Uterus (tissue), 4 donors: ENCODE data around the gene STXBP5. TPM values are rescaled to one million over a fixed set of nuclear protein-coding genes. Genes with fewer than 3 reads are reported as not detected.

Source experiments
- DNase-seq, 2 donors: peaks; one replicate each; pipeline ENCODE4 v3.0.0-alpha.2; 2019 to 2020
- H3K27ac ChIP-seq, 2 donors: fragments of 200-600 bp; sonication (generic); 1 replicate in 1 of 2; 2 replicates in 1 of 2; pipeline ENCODE4 v1.5.1; 2016 to 2018
- H3K27me3 ChIP-seq, 2 donors: fragments of 200-600 bp; sonication (generic); one replicate each; pipeline ENCODE4 v1.5.1; 2018 to 2019; ENCODE audit warnings: control low read depth in 1 of 2
- H3K36me3 ChIP-seq, 2 donors: fragments of 200-600 bp; sonication (generic); one replicate each; pipeline ENCODE4 v1.5.1; 2019; ENCODE audit warnings: control low read depth in 1 of 2
- H3K4me1 ChIP-seq, 2 donors: fragments of 200-600 bp; sonication (generic); one replicate each; pipeline ENCODE4 v1.5.1; 2018 to 2019; ENCODE audit warnings: control low read depth in 1 of 2
- H3K4me3 ChIP-seq, 2 donors: fragments of 200-600 bp; sonication (generic); 1 replicate in 1 of 2; 2 replicates in 1 of 2; pipeline ENCODE4 v1.5.1; 2018 to 2019; ENCODE audit warnings: mild to moderate bottlenecking in 1 of 2
- H3K9me3 ChIP-seq, 2 donors: fragments of 200-600 bp; sonication (generic); one replicate each; pipeline ENCODE4 v1.5.1; 2019; ENCODE audit warnings: control low read depth in 1 of 2
- CTCF ChIP-seq, 4 experiments: fragments of 200-600 bp in 2 of 4; fragments of 450-650 bp in 2 of 4; sonication (generic) in 2 of 4; IDR thresholded peaks; one replicate each; pipeline ENCODE4 v1.5.1; 2016 to 2019; ENCODE audit warnings: antibody characterized with exemption in 4 of 4, mild to moderate bottlenecking in 2 of 4, moderate library complexity in 1 of 4
- POLR2A ChIP-seq, 2 donors: fragments of 450-650 bp; IDR thresholded peaks; one replicate each; pipeline ENCODE4 v1.6.1; 2016; ENCODE audit warnings: antibody characterized with exemption in 2 of 2, mild to moderate bottlenecking in 1 of 2, moderate library complexity in 1 of 2
- intact Hi-C: fragments of 100-400 bp; cut with DNase I; formaldehyde crosslinking; loops from one replicate; pipeline ENCODE4 v1.15.1; 2023; ENCODE audit warnings: low total_unique reads
- total RNA-seq, 4 donors: library from RNA; depleted of rRNA in 3 of 4; stranded (reverse); fragments of >200 nt in 3 of 4; gene quantifications; one replicate each; pipeline versions ENCODE4 v1.1.0 to v1.2.4, GENCODE V29; 2014 to 2023
- donor health status: DM: yes; HTN: yes; CAD: no.

Gene STXBP5
- total RNA-seq, 4 donors from 2014 or later, result 28.9 to 80.2 (median 36.9) TPM

- no peaks in the 10 kb centered on the region for H3K9me3 ChIP-seq
- no peak for DNase-seq
- no peak for TF ChIP-seq POLR2A (IDR thresholded peaks at IDR 0.05)
- TF ChIP-seq CTCF (IDR thresholded peaks at IDR 0.05), result no peak
- intact Hi-C loops, result no loop called here
- no peak overlapping the region for H3K4me3 ChIP-seq
- H3K27me3 ChIP-seq, result no peaks in the 10 kb centered on the region
- no peak overlapping the region for H3K27ac ChIP-seq
- no peaks in the 10 kb centered on the region for H3K4me1 ChIP-seq
- H3K36me3 ChIP-seq, result no peaks in the 10 kb centered on the region
Observed at GRCh38 chr6:147406783-147407182, 202.6 kb downstream of the STXBP5 start.

GRCh38 chr6:147407571-147407970 is 203.4 kb downstream of the STXBP5 start:
- intact Hi-C loops, result no loop called here
- H3K36me3 ChIP-seq, result no peaks in the 10 kb centered on the region
- DNase-seq, result no peak

GRCh38 chr6:147416622-147417021 is 212.4 kb downstream of the STXBP5 start:
- Histone ChIP-seq H3K27me3 (no peaks in the 10 kb centered on the region), H3K9me3 (no peaks in the 10 kb centered on the region), H3K27ac (no peak overlapping the region), H3K4me1 (no peaks in the 10 kb centered on the region), H3K36me3 (no peaks in the 10 kb centered on the region), H3K4me3 (no peak overlapping the region)
- intact Hi-C loops, result no loop called here
- no peak for TF ChIP-seq CTCF (IDR thresholded peaks at IDR 0.05)
- TF ChIP-seq POLR2A (IDR thresholded peaks at IDR 0.05), result no peak
- DNase-seq, result no peak

More at GRCh38 chr6:147407571-147407970, 203.4 kb downstream of the STXBP5 start:
- no peaks in the 10 kb centered on the region for H3K27me3 ChIP-seq
- no peaks in the 10 kb centered on the region for H3K4me1 ChIP-seq
- H3K27ac ChIP-seq, result no peak overlapping the region
- TF ChIP-seq CTCF (IDR thresholded peaks at IDR 0.05) (no peak), POLR2A (IDR thresholded peaks at IDR 0.05) (no peak)
- no peak overlapping the region for H3K4me3 ChIP-seq
- H3K9me3 ChIP-seq, result no peaks in the 10 kb centered on the region

- H3K27ac ChIP-seq, result no peak overlapping the region
- H3K4me1 ChIP-seq, result no peaks in the 10 kb centered on the region
- no peaks in the 10 kb centered on the region for H3K27me3 ChIP-seq
- H3K4me3 ChIP-seq, result no peak overlapping the region
- TF ChIP-seq CTCF (IDR thresholded peaks at IDR 0.05), result no peak
- TF ChIP-seq POLR2A (IDR thresholded peaks at IDR 0.05), result no peak
- intact Hi-C loops, result no loop called here
- no peak for DNase-seq
- H3K36me3 ChIP-seq, result no peaks in the 10 kb centered on the region
- no peaks in the 10 kb centered on the region for H3K9me3 ChIP-seq
Observed at GRCh38 chr6:147417954-147418353, 213.7 kb downstream of the STXBP5 start.

- no peaks in the 10 kb centered on the region for H3K9me3 ChIP-seq
- no peaks in the 10 kb centered on the region for H3K36me3 ChIP-seq
- H3K4me3 ChIP-seq, result no peak overlapping the region
- no peaks in the 10 kb centered on the region for H3K27me3 ChIP-seq
- no peaks in the 10 kb centered on the region for H3K4me1 ChIP-seq
- intact Hi-C loops, result no loop called here
- no peak for TF ChIP-seq CTCF (IDR thresholded peaks at IDR 0.05)
- TF ChIP-seq POLR2A (IDR thresholded peaks at IDR 0.05), result no peak
- H3K27ac ChIP-seq, result no peak overlapping the region
- DNase-seq, result no peak
Observed at GRCh38 chr6:147418523-147418922, 214.3 kb downstream of the STXBP5 start.
